Measurements from ENCODE around the gene HSD17B13. TPM values are rescaled to one million over a fixed set of nuclear protein-coding genes. Genes with fewer than 3 reads are reported as not detected.
"Not testable (repeated sequence)": the region's sequence is repeated elsewhere in the genome, so short reads cannot be mapped to it uniquely, and the experiment has no call there.

The HSD17B13 gene
- polyA plus RNA-seq: not detected

- Mint-ChIP-seq H3K9me3 (peaks cover 0 to 1% (median 0%) of the 10 kb centered on the region in 3 donors), H3K4me1 (no peaks in the 10 kb centered on the region), H3K27ac (no peak within 1 kb of the TSS), H3K4me3 (no peak within 1 kb of the TSS), H3K27me3 (no peaks in the 10 kb centered on the region), H3K36me3 (peaks cover 2% of the 10 kb centered on the region)
These were observed at the start of gene HSD17B13 for GRCh38 chr4:87322754-87323153. Gene HSD17B13, minus strand, starts transcription at chr4:87322882. Its CDS starts 41 bp downstream, at chr4:87322841.

- Mint-ChIP-seq H3K27ac (no peak overlapping the region), H3K4me1 (peaks cover 0 to 2% (median 0%) of the 10 kb centered on the region in 3 donors), H3K36me3 (peaks cover 2% of the 10 kb centered on the region), H3K9me3 (no peaks in the 10 kb centered on the region), H3K4me3 (no peak overlapping the region), H3K27me3 (no peaks in the 10 kb centered on the region)
These were observed 47.4 kb upstream of the HSD17B13 start for GRCh38 chr4:87370068-87370467.

GRCh38 chr4:87366521-87367162, 44.0 kb upstream of the HSD17B13 start:
- Mint-ChIP-seq H3K27ac (no peak overlapping the region), H3K9me3 (no peaks in the 10 kb centered on the region), H3K36me3 (peaks cover 4% of the 10 kb centered on the region), H3K4me3 (no peak overlapping the region), H3K4me1 (peaks cover 0 to 2% (median 0%) of the 10 kb centered on the region in 3 donors), H3K27me3 (no peaks in the 10 kb centered on the region)

- H3K4me3 Mint-ChIP-seq: no peak overlapping the region
- H3K36me3 Mint-ChIP-seq: peaks cover 6% of the 10 kb centered on the region
- H3K27me3 Mint-ChIP-seq: no peaks in the 10 kb centered on the region
- peak overlapping the region in 1 of 3 donors; percentile 82 for H3K27ac Mint-ChIP-seq
- no peaks in the 10 kb centered on the region for H3K9me3 Mint-ChIP-seq
- H3K4me1 Mint-ChIP-seq: peaks cover 0 to 2% (median 0%) of the 10 kb centered on the region in 3 donors
These were observed 42.7 kb upstream of the HSD17B13 start for GRCh38 chr4:87365348-87365747.

GRCh38 chr4:87363552-87363951, 40.9 kb upstream of the HSD17B13 start:
- Mint-ChIP-seq H3K9me3 (no peaks in the 10 kb centered on the region), H3K4me3 (no peak overlapping the region), H3K27ac (peak overlapping the region in 1 of 3 donors; percentile 10), H3K27me3 (no peaks in the 10 kb centered on the region), H3K36me3 (peaks cover 6% of the 10 kb centered on the region), H3K4me1 (peaks cover 0 to 1% (median 0%) of the 10 kb centered on the region in 3 donors)

GRCh38 chr4:87360338-87360935, 37.8 kb upstream of the HSD17B13 start:
- peaks cover 0 to 1% (median 0%) of the 10 kb centered on the region in 3 donors for H3K4me1 Mint-ChIP-seq
- peaks cover 9% of the 10 kb centered on the region for H3K36me3 Mint-ChIP-seq
- no peak overlapping the region for H3K4me3 Mint-ChIP-seq
- H3K9me3 Mint-ChIP-seq: no peaks in the 10 kb centered on the region
- peak overlapping the region in 1 of 3 donors; percentile 31 for H3K27ac Mint-ChIP-seq
- H3K27me3 Mint-ChIP-seq: no peaks in the 10 kb centered on the region

GRCh38 chr4:87359258-87359657, 36.6 kb upstream of the HSD17B13 start:
- H3K4me1 Mint-ChIP-seq: peaks cover 0 to 1% (median 0%) of the 10 kb centered on the region in 3 donors
- H3K36me3 Mint-ChIP-seq: peaks cover 8% of the 10 kb centered on the region
- no peaks in the 10 kb centered on the region for H3K9me3 Mint-ChIP-seq
- H3K27ac Mint-ChIP-seq: no peak overlapping the region
- no peaks in the 10 kb centered on the region for H3K27me3 Mint-ChIP-seq
- no peak overlapping the region for H3K4me3 Mint-ChIP-seq

GRCh38 chr4:87356832-87357526, 34.3 kb upstream of the HSD17B13 start:
- Mint-ChIP-seq H3K27ac (peak overlapping the region in 2 of 3 donors; percentile 27 to 34), H3K4me1 (peaks cover 0 to 1% (median 0%) of the 10 kb centered on the region in 3 donors), H3K4me3 (no peak overlapping the region), H3K9me3 (no peaks in the 10 kb centered on the region), H3K27me3 (no peaks in the 10 kb centered on the region), H3K36me3 (peaks cover 10% of the 10 kb centered on the region)

GRCh38 chr4:87354168-87355102, 31.8 kb upstream of the HSD17B13 start:
- Mint-ChIP-seq H3K4me1 (peaks cover 0 to 1% (median 0%) of the 10 kb centered on the region in 3 donors), H3K36me3 (peaks cover 8% of the 10 kb centered on the region), H3K27ac (no peak overlapping the region), H3K27me3 (no peaks in the 10 kb centered on the region), H3K4me3 (no peak overlapping the region), H3K9me3 (no peaks in the 10 kb centered on the region)

GRCh38 chr4:87353592-87353991, 30.9 kb upstream of the HSD17B13 start:
- H3K36me3 Mint-ChIP-seq: peaks cover 8% of the 10 kb centered on the region
- H3K9me3 Mint-ChIP-seq: no peaks in the 10 kb centered on the region
- H3K4me3 Mint-ChIP-seq: no peak overlapping the region
- no peak overlapping the region for H3K27ac Mint-ChIP-seq
- no peaks in the 10 kb centered on the region for H3K27me3 Mint-ChIP-seq
- H3K4me1 Mint-ChIP-seq: no peaks in the 10 kb centered on the region

- Mint-ChIP-seq H3K4me1 (no peaks in the 10 kb centered on the region), H3K27ac (no peak overlapping the region), H3K27me3 (no peaks in the 10 kb centered on the region), H3K36me3 (peaks cover 23% of the 10 kb centered on the region), H3K9me3 (peaks cover 0 to 2% (median 0%) of the 10 kb centered on the region in 3 donors), H3K4me3 (no peak overlapping the region)
These were observed 22.5 kb upstream of the HSD17B13 start for GRCh38 chr4:87345139-87345538.

GRCh38 chr4:87342872-87343271, 20.2 kb upstream of the HSD17B13 start:
- Mint-ChIP-seq H3K36me3 (peaks cover 36% of the 10 kb centered on the region), H3K4me3 (no peak overlapping the region), H3K27ac (no peak overlapping the region), H3K27me3 (no peaks in the 10 kb centered on the region), H3K4me1 (peaks cover 0 to 2% (median 0%) of the 10 kb centered on the region in 3 donors), H3K9me3 (peaks cover 0 to 2% (median 0%) of the 10 kb centered on the region in 3 donors)

GRCh38 chr4:87341954-87342635, 19.4 kb upstream of the HSD17B13 start:
- not testable (repeated sequence) for H3K4me1 Mint-ChIP-seq, H3K27me3 Mint-ChIP-seq, H3K27ac Mint-ChIP-seq, H3K4me3 Mint-ChIP-seq, H3K9me3 Mint-ChIP-seq
- H3K36me3 Mint-ChIP-seq: peaks cover 39% of the 10 kb centered on the region

- H3K9me3 Mint-ChIP-seq: peaks cover 0 to 3% (median 0%) of the 10 kb centered on the region in 3 donors
- H3K36me3 Mint-ChIP-seq: peaks cover 42% of the 10 kb centered on the region
- H3K4me3 Mint-ChIP-seq: no peak overlapping the region
- H3K4me1 Mint-ChIP-seq: peaks cover 0 to 2% (median 0%) of the 10 kb centered on the region in 3 donors
- no peaks in the 10 kb centered on the region for H3K27me3 Mint-ChIP-seq
- H3K27ac Mint-ChIP-seq: no peak overlapping the region
These were observed 16.8 kb upstream of the HSD17B13 start for GRCh38 chr4:87339440-87339839.
